SKM-1 (cell line): ENCODE data around the gene TARBP1.

Experiments
- DNase-seq: peaks from one replicate; lab custom pipeline; 2025; ENCODE audit not compliant: unreplicated experiment; lab: John Stamatoyannopoulos, UW

TARBP1 gene

GRCh38 chr1:234488054-234489006 lies 9.4 kb upstream of the TARBP1 start:
- no peak for DNase-seq

GRCh38 chr1:234486858-234487840 lies 8.2 kb upstream of the TARBP1 start:
- DNase-seq = peak; percentile 77

- DNase-seq = no peak
Observed at GRCh38 chr1:234484991-234485739, 6.2 kb upstream of the TARBP1 start.

- no peak for DNase-seq
Observed at GRCh38 chr1:234484218-234484617, 5.2 kb upstream of the TARBP1 start.

GRCh38 chr1:234481771-234482170 lies 2.8 kb upstream of the TARBP1 start:
- no peak for DNase-seq

GRCh38 chr1:234479866-234480265 lies 887 bp upstream of the TARBP1 start:
- no peak for DNase-seq

- no peak for DNase-seq
Observed at GRCh38 chr1:234479310-234479559, 256 bp upstream of the TARBP1 start.

GRCh38 chr1:234478152-234478480 lies 863 bp downstream of the TARBP1 start:
- DNase-seq = no peak

- DNase-seq = no peak
Observed at GRCh38 chr1:234477386-234478151, 1.4 kb downstream of the TARBP1 start.

GRCh38 chr1:234476172-234476571 lies 2.8 kb downstream of the TARBP1 start:
- DNase-seq = no peak

- DNase-seq = no peak
Observed at GRCh38 chr1:234475167-234475793, 3.7 kb downstream of the TARBP1 start.

- no peak for DNase-seq
Observed at GRCh38 chr1:234474375-234474774, 4.6 kb downstream of the TARBP1 start.

- no peak for DNase-seq
Observed at GRCh38 chr1:234473118-234473517, 5.9 kb downstream of the TARBP1 start.

- DNase-seq = no peak
Observed at GRCh38 chr1:234469376-234469775, 9.6 kb downstream of the TARBP1 start.

GRCh38 chr1:234468580-234468979 lies 10.4 kb downstream of the TARBP1 start:
- DNase-seq = no peak

- DNase-seq = no peak
Observed at GRCh38 chr1:234467821-234468220, 11.2 kb downstream of the TARBP1 start.

GRCh38 chr1:234466945-234467344 lies 12.0 kb downstream of the TARBP1 start:
- DNase-seq = no peak

- DNase-seq = no peak
Observed at GRCh38 chr1:234463749-234464148, 15.2 kb downstream of the TARBP1 start.

- DNase-seq = no peak
Observed at GRCh38 chr1:234460652-234461051, 18.3 kb downstream of the TARBP1 start.

- no peak for DNase-seq
Observed at GRCh38 chr1:234458352-234459017, 20.5 kb downstream of the TARBP1 start.
